ENCODE measurements around the gene WDR27. TPM values are rescaled to one million over a fixed set of nuclear protein-coding genes. Genes with fewer than 3 reads are reported as not detected.

Gene WDR27
- total and polyA plus RNA-seq, 11 donors: 2.2 to 12.3 (median 5.7) TPM

GRCh38 chr6:169626649-169627048 is 75.2 kb downstream of the WDR27 start:
- no peak for ATAC-seq
- peaks cover 0 to 12% (median 0%) of the 10 kb centered on the region in 9 donors for H3K36me3 ChIP-seq
- TF ChIP-seq POLR2A (IDR thresholded peaks at IDR 0.05) (no peak), CTCF (IDR thresholded peaks at IDR 0.05) (no peak)
- no peak overlapping the region for H3K4me3 ChIP-seq
- H3K4me1 ChIP-seq: no peaks in the 10 kb centered on the region
- H3K27ac ChIP-seq: no peak overlapping the region
- no peaks in the 10 kb centered on the region for H3K9me3 ChIP-seq
- no peak for DNase-seq
- intact Hi-C loops (cut with DNase I): no loop called here
- WGBS, 4 donors: 92 to 95% (median 94%) methylated on average over 13 of the region's 13 CpGs
- H3K27me3 ChIP-seq: no peaks in the 10 kb centered on the region

GRCh38 chr6:169626169-169626568 is 75.7 kb downstream of the WDR27 start:
- peaks cover 0 to 12% (median 0%) of the 10 kb centered on the region in 9 donors for H3K36me3 ChIP-seq
- H3K9me3 ChIP-seq: no peaks in the 10 kb centered on the region
- ATAC-seq (peak in 1 of 4 donors; percentile 21), DNase-seq (no peak)
- no peaks in the 10 kb centered on the region for H3K27me3 ChIP-seq
- H3K27ac ChIP-seq: no peak overlapping the region
- H3K4me3 ChIP-seq: no peak overlapping the region
- intact Hi-C loops (cut with DNase I): no loop called here
- H3K4me1 ChIP-seq: no peaks in the 10 kb centered on the region
- no peak for TF ChIP-seq POLR2A (IDR thresholded peaks at IDR 0.05)
- no peak for TF ChIP-seq CTCF (IDR thresholded peaks at IDR 0.05)
- WGBS, 4 donors: 83 to 98% (median 91%) methylated on average over 7 to 8 of the region's 8 CpGs

GRCh38 chr6:169625376-169625775 is 76.5 kb downstream of the WDR27 start:
- Histone ChIP-seq H3K4me3 (no peak overlapping the region), H3K27me3 (no peaks in the 10 kb centered on the region), H3K27ac (no peak overlapping the region), H3K36me3 (peaks cover 0 to 12% (median 0%) of the 10 kb centered on the region in 9 donors), H3K4me1 (no peaks in the 10 kb centered on the region), H3K9me3 (no peaks in the 10 kb centered on the region)
- intact Hi-C loops (cut with DNase I): no loop called here
- ATAC-seq (no peak), DNase-seq (no peak)
- WGBS, 4 donors: 93 to 97% (median 96%) methylated on average over 8 to 15 of the region's 15 CpGs
- TF ChIP-seq POLR2A (IDR thresholded peaks at IDR 0.05): no peak
- no peak for TF ChIP-seq CTCF (IDR thresholded peaks at IDR 0.05)

GRCh38 chr6:169624785-169625184 is 77.0 kb downstream of the WDR27 start:
- H3K4me1 ChIP-seq: no peaks in the 10 kb centered on the region
- no peaks in the 10 kb centered on the region for H3K9me3 ChIP-seq
- H3K36me3 ChIP-seq: peaks cover 0 to 12% (median 0%) of the 10 kb centered on the region in 9 donors
- H3K27ac ChIP-seq: no peak overlapping the region
- ATAC-seq (no peak), DNase-seq (no peak)
- intact Hi-C loops (cut with DNase I): no loop called here
- TF ChIP-seq POLR2A (IDR thresholded peaks at IDR 0.05) (no peak), CTCF (IDR thresholded peaks at IDR 0.05) (no peak)
- no peaks in the 10 kb centered on the region for H3K27me3 ChIP-seq
- 88 to 93% (median 92%) methylated on average over 9 to 11 of the region's 11 CpGs for WGBS, 4 donors
- H3K4me3 ChIP-seq: no peak overlapping the region

Measured in heart left ventricle (tissue), 16 donors.